ENCODE measurements around the gene FGFRL1.

The FGFRL1 gene

DNA sequence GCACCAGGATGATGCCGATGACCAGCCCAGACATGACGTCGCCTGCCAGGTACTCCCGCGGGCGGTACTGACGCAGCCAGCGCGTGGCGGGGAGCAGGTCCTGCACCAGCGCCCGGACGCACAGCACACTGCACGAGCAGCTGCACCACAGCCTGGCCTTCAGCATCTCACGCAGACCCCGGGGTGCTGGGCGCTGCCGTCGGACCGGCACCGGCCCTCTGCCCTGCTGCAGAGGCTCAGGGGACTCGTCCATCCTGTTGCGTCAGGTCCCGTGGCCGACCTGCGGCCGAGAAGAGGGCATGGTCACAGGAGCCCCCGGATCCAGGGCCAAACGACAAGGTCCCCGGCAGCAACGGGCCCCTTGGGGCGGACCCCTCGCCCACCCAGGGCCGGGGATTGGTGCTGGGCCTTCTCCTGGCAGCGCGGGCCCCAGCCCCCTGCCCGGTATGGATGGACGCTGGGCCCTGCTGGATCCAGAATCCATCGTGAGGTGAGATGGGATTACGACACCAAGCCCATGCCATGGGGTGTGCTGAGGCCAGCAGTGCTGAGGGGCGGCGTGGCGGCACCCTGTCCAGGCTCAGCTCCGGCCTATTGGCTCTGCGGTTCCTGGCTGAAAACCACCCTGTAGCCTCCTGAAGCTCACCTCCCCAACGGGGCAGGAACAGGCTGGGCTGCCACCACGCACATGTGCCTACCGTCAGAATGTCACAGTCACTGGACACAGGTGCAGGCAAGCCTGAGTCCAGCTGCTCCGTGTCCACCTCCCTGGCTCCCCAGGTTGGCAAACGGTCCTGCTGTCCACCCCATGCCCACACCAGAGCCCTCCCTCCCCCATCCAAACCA is 19.8 kb upstream of the FGFRL1 start:
- no peak overlapping the region for H3K27ac ChIP-seq (replicated peaks)
- no peak overlapping the region for H3K4me3 ChIP-seq (replicated peaks; ENCODE audit: insufficient read depth, low read length)
- no peak for DNase-seq (ENCODE audit: low read depth in 1 of 2, low spot score in 1 of 2)
- H3K27me3 ChIP-seq (ENCODE audit: insufficient read depth, poor library complexity, severe bottlenecking): peaks cover 5% of the 10 kb centered on the region
- TF ChIP-seq POLR2AphosphoS5 (IDR thresholded peaks at IDR 0.05; ENCODE audit: low read depth) (no peak), GABPA (IDR thresholded peaks at IDR 0.05; ENCODE audit: low read depth) (no peak), SPI1 (IDR thresholded peaks at IDR 0.05; ENCODE audit: borderline replicate concordance, low read depth) (no peak)
- TF ChIP-seq, protein P1, sequence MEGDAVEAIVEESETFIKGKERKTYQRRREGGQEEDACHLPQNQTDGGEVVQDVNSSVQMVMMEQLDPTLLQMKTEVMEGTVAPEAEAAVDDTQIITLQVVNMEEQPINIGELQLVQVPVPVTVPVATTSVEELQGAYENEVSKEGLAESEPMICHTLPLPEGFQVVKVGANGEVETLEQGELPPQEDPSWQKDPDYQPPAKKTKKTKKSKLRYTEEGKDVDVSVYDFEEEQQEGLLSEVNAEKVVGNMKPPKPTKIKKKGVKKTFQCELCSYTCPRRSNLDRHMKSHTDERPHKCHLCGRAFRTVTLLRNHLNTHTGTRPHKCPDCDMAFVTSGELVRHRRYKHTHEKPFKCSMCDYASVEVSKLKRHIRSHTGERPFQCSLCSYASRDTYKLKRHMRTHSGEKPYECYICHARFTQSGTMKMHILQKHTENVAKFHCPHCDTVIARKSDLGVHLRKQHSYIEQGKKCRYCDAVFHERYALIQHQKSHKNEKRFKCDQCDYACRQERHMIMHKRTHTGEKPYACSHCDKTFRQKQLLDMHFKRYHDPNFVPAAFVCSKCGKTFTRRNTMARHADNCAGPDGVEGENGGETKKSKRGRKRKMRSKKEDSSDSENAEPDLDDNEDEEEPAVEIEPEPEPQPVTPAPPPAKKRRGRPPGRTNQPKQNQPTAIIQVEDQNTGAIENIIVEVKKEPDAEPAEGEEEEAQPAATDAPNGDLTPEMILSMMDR (IDR thresholded peaks at IDR 0.05; ENCODE audit: insufficient read depth, low read length): no peak
- TF ChIP-seq, protein P2, sequence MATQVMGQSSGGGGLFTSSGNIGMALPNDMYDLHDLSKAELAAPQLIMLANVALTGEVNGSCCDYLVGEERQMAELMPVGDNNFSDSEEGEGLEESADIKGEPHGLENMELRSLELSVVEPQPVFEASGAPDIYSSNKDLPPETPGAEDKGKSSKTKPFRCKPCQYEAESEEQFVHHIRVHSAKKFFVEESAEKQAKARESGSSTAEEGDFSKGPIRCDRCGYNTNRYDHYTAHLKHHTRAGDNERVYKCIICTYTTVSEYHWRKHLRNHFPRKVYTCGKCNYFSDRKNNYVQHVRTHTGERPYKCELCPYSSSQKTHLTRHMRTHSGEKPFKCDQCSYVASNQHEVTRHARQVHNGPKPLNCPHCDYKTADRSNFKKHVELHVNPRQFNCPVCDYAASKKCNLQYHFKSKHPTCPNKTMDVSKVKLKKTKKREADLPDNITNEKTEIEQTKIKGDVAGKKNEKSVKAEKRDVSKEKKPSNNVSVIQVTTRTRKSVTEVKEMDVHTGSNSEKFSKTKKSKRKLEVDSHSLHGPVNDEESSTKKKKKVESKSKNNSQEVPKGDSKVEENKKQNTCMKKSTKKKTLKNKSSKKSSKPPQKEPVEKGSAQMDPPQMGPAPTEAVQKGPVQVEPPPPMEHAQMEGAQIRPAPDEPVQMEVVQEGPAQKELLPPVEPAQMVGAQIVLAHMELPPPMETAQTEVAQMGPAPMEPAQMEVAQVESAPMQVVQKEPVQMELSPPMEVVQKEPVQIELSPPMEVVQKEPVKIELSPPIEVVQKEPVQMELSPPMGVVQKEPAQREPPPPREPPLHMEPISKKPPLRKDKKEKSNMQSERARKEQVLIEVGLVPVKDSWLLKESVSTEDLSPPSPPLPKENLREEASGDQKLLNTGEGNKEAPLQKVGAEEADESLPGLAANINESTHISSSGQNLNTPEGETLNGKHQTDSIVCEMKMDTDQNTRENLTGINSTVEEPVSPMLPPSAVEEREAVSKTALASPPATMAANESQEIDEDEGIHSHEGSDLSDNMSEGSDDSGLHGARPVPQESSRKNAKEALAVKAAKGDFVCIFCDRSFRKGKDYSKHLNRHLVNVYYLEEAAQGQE (IDR thresholded peaks at IDR 0.05; ENCODE audit: insufficient replicate concordance, low read depth): no peak

DNA sequence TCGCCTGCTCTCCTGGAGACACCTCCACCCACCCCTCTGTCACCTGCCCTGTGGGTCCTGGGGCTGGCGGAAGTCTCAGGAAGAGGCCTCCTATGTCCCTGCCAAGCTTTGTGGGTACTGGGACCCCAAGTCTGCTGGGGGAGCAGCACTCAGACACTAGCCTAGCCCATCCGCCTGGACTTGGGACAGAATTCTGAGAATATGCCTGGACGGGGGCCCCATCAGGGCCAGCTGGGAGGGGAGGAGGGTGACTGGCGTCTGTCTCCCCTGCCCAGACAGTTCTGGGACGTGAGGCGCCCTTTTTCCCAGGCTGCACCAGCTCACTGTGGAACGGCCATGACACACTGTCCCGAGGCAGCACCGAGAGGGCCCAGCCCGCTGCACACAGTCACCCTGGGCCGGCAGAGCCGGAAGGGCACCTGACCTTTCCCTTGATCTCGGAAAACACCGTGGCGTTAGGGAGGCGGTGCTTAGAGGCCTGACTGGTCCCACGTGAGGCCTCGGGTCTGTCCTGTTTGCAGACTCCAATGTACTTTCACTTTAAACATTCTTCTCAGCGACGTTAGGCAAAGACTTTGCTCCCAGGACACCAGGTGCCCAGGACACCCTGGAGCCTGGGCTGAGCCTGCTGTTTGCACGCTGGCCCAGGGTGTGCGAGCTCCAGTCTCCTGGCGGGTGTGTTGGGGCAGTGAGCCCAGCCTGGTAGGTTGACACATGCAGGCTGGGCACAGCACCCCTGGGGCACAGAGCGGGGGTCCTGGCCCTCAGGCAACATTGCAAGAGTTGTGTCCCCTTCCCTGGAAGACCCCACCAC is 18.9 kb upstream of the FGFRL1 start:
- no peak for TF ChIP-seq GABPA (IDR thresholded peaks at IDR 0.05; ENCODE audit: low read depth)
- TF ChIP-seq, protein P2 (IDR thresholded peaks at IDR 0.05; ENCODE audit: insufficient replicate concordance, low read depth): no peak
- DNase-seq (ENCODE audit: low read depth in 1 of 2, low spot score in 1 of 2): no peak
- H3K27ac ChIP-seq (replicated peaks): no peak overlapping the region
- no peak overlapping the region for H3K4me3 ChIP-seq (replicated peaks; ENCODE audit: insufficient read depth, low read length)
- peaks cover 9% of the 10 kb centered on the region for H3K27me3 ChIP-seq (ENCODE audit: insufficient read depth, poor library complexity, severe bottlenecking)

DNA sequence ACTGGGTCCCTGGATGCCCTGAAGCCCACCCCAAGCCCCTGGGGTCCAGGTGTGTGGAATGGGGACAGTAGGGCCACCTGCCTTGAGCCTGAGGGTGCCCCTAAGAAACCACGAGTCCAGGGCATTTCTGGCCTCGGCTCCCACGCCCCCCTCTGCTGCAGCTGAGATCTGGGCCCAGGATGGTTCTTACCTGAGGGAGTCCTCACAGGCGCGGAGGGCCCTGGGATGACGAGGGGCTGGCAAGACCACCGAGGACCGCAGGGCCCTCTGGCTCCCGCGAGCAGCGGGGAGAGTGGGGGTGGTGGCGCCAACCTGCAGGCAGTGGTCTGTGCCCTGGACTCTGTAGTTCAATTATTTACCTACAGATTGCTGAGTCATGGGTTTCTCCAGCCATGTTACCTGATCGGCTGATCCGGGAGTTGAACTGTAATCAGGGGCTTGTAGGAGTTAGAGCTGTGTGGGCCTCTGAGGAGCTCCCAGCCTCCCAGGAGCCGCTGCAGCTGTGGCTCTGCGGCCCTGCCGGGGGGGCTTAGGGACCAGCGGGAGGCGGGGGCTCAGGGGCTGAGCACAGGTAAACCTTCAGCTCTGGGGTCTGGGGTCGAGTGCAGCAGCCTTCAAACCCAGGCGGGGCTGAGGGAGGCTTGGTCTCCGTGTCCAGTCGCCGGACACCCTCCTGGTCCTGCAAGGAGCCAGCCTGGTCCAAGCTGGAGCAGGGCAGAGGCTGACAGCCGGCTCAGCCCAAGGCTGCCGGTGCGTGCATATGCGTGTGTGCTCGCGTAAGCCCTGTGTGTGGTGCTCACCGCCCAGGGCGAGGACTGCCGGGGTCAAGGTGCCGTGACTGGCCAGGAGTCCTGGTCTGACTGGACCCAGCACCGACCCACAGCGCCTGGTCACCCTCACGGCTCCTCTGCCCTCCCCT is 18.1 kb upstream of the FGFRL1 start, which contains the start of gene SLC26A1:
TSS of gene SLC26A1 (minus strand) at position 294 of the 919 bp plus-strand sequence. CDS start 1,701 bp downstream, outside the sequence.
- DNase-seq (ENCODE audit: low read depth in 1 of 2, low spot score in 1 of 2): no peak
- Histone ChIP-seq H3K4me3 (replicated peaks; ENCODE audit: insufficient read depth, low read length) (no peak within 1 kb of the TSS), H3K27me3 (ENCODE audit: insufficient read depth, poor library complexity, severe bottlenecking) (peaks cover 18% of the 10 kb centered on the region), H3K27ac (replicated peaks) (no peak within 1 kb of the TSS)
- TF ChIP-seq, protein P1 (IDR thresholded peaks at IDR 0.05; ENCODE audit: insufficient read depth, low read length): no peak
- TF ChIP-seq SPI1 (IDR thresholded peaks at IDR 0.05; ENCODE audit: borderline replicate concordance, low read depth) (no peak), GABPA (IDR thresholded peaks at IDR 0.05; ENCODE audit: low read depth) (no peak), POLR2AphosphoS5 (IDR thresholded peaks at IDR 0.05; ENCODE audit: low read depth) (no peak)
- TF ChIP-seq, protein P2 (IDR thresholded peaks at IDR 0.05; ENCODE audit: insufficient replicate concordance, low read depth): no peak
